GM11168 (cell line): Measurements from ENCODE around the gene GALNT11.

ENCODE experiments used
- in situ Hi-C: fragments of 300-500 bp; cut with MboI; formaldehyde crosslinking; loops from one replicate; pipeline ENCODE4 v1.12.0; 2022; ENCODE audit warnings: low sequenced_read_pairs; ENCODE audit not compliant: unreplicated experiment

GALNT11 gene

GRCh38 chr7:152106990-152107389 is 81.5 kb downstream of the GALNT11 start:
- in situ Hi-C loops: no loop called here

- in situ Hi-C loops: no loop called here
Observed at GRCh38 chr7:152107945-152108344, 82.5 kb downstream of the GALNT11 start.

GRCh38 chr7:152108359-152108758 is 82.9 kb downstream of the GALNT11 start:
- in situ Hi-C loops: no loop called here

GRCh38 chr7:152112829-152113228 is 87.4 kb downstream of the GALNT11 start:
- in situ Hi-C loops: no loop called here

- in situ Hi-C loops: no loop called here
Observed at GRCh38 chr7:152115021-152115718, 89.7 kb downstream of the GALNT11 start.

GRCh38 chr7:152117356-152117755 is 91.9 kb downstream of the GALNT11 start:
- in situ Hi-C loops: no loop called here

GRCh38 chr7:152120210-152120609 is 94.7 kb downstream of the GALNT11 start:
- in situ Hi-C loops: no loop called here

- in situ Hi-C loops: no loop called here
Observed at GRCh38 chr7:152120776-152121175, 95.3 kb downstream of the GALNT11 start.

GRCh38 chr7:152121432-152121831 is 96.0 kb downstream of the GALNT11 start:
- in situ Hi-C loops: no loop called here

- in situ Hi-C loops: no loop called here
Observed at GRCh38 chr7:152122540-152122939, 97.1 kb downstream of the GALNT11 start.

GRCh38 chr7:152126741-152127140 is 101.3 kb downstream of the GALNT11 start:
- in situ Hi-C loops: no loop called here

- in situ Hi-C loops: no loop called here
Observed at GRCh38 chr7:152127229-152127628, 101.8 kb downstream of the GALNT11 start.

GRCh38 chr7:152128252-152128651 is 102.8 kb downstream of the GALNT11 start:
- in situ Hi-C loops: no loop called here

GRCh38 chr7:152128741-152129461 is 103.4 kb downstream of the GALNT11 start:
- in situ Hi-C loops: no loop called here

GRCh38 chr7:152129682-152130081 is 104.2 kb downstream of the GALNT11 start:
- in situ Hi-C loops: no loop called here

- in situ Hi-C loops: no loop called here
Observed at GRCh38 chr7:152130658-152131590, 105.5 kb downstream of the GALNT11 start.

GRCh38 chr7:152131981-152132494 is 106.6 kb downstream of the GALNT11 start:
- in situ Hi-C loops: no loop called here

- in situ Hi-C loops: no loop called here
Observed at GRCh38 chr7:152132812-152133211, 107.3 kb downstream of the GALNT11 start.

GRCh38 chr7:152133804-152134203 is 108.3 kb downstream of the GALNT11 start:
- in situ Hi-C loops: no loop called here

GRCh38 chr7:152136686-152137085 is 111.2 kb downstream of the GALNT11 start:
- in situ Hi-C loops: no loop called here
